ENCODE measurements around the gene EXTL2.
"Not testable (repeated sequence)": the region's sequence is repeated elsewhere in the genome, so short reads cannot be mapped to it uniquely, and the experiment has no call there.

The EXTL2 gene

DNA sequence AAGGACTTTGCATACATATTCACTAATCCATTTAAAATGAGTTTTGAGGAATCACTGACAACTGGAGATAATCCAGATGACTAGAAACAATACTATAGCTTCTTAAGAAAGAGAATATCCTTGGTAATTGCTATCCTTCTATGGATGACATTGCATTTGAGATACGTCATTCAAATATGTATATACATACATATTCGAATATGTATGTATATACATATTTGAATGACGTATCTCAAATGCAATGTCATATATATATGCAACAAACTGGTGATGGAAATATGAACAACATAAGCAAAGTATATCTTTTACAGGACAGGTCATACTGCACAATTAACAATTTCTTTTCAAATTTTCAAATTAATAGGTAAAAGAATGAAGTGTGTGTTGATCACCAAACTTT, 41.7 kb downstream of the EXTL2 start:
- Histone ChIP-seq H4K5ac (ENCODE audit: low read length) (no peak overlapping the region), H3K79me2 (ENCODE audit: control insufficient read depth, insufficient read depth, low read length) (no peaks in the 10 kb centered on the region), H3K4me1 (ENCODE audit: control insufficient read depth, low read depth, low read length) (no peaks in the 10 kb centered on the region), H3K4me3 (ENCODE audit: low read length) (no peak overlapping the region), H3K36me3 (ENCODE audit: control insufficient read depth, insufficient read depth, low read length) (no peaks in the 10 kb centered on the region), H2BK5ac (ENCODE audit: low read length) (no peak overlapping the region), H2BK15ac (replicated peaks; ENCODE audit: low read depth) (no peak overlapping the region), H3K9ac (ENCODE audit: low read length) (no peak overlapping the region), H3K18ac (ENCODE audit: low read length) (no peak overlapping the region), H3K23ac (ENCODE audit: low read length) (no peak overlapping the region), H3K79me1 (ENCODE audit: low read length) (no peaks in the 10 kb centered on the region), H2BK120ac (ENCODE audit: low read depth, low read length) (no peak overlapping the region), H3K4ac (ENCODE audit: low read depth, low read length) (no peak overlapping the region), H3K27me3 (ENCODE audit: insufficient read depth, low read length, poor library complexity) (no peaks in the 10 kb centered on the region), H2AK5ac (ENCODE audit: low read length) (no peak overlapping the region), H4K8ac (ENCODE audit: low read depth, low read length) (no peak overlapping the region), H3K4me2 (ENCODE audit: low read length) (no peak overlapping the region), H3K27ac (ENCODE audit: low read depth, low read length) (no peak overlapping the region), H3K56ac (ENCODE audit: low read length) (no peak overlapping the region)
- WGBS (ENCODE audit: extremely low coverage, insufficient coverage, low lambda C conversion rate) = no CpG with 5 or more reads among the region's 3 CpGs
- DNase-seq = no peak

DNA sequence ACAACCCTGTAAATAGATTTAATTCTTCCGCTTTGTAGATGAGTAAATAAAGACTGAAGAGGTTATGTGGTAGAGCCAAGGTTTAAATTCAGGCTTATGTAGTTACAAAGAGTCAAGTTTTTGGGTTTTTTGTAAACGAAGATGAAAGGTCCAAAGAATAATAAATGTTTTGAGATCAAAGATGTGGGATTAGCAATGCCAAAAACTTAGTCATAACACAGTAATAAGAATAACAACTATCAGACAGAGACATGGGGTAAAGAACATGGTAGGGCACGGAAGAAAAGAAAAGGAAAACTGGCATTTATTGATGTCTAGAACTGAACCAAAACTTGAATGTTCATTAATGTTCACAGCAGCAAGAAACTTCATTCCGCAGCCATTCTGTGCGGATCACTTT, 42.9 kb downstream of the EXTL2 start:
- Histone ChIP-seq H3K79me2 (ENCODE audit: control insufficient read depth, insufficient read depth, low read length) (no peaks in the 10 kb centered on the region), H3K36me3 (ENCODE audit: control insufficient read depth, insufficient read depth, low read length) (no peaks in the 10 kb centered on the region), H3K9ac (ENCODE audit: low read length) (no peak overlapping the region), H4K5ac (ENCODE audit: low read length) (no peak overlapping the region), H3K27me3 (ENCODE audit: insufficient read depth, low read length, poor library complexity) (no peaks in the 10 kb centered on the region), H3K4me1 (ENCODE audit: control insufficient read depth, low read depth, low read length) (no peaks in the 10 kb centered on the region), H3K18ac (ENCODE audit: low read length) (no peak overlapping the region), H4K8ac (ENCODE audit: low read depth, low read length) (no peak overlapping the region), H3K56ac (ENCODE audit: low read length) (no peak overlapping the region), H3K27ac (ENCODE audit: low read depth, low read length) (no peak overlapping the region), H3K4me2 (ENCODE audit: low read length) (no peak overlapping the region), H2AK5ac (ENCODE audit: low read length) (no peak overlapping the region), H2BK5ac (ENCODE audit: low read length) (no peak overlapping the region), H3K23ac (ENCODE audit: low read length) (no peak overlapping the region), H2BK120ac (ENCODE audit: low read depth, low read length) (no peak overlapping the region), H3K79me1 (ENCODE audit: low read length) (no peaks in the 10 kb centered on the region), H3K4me3 (ENCODE audit: low read length) (no peak overlapping the region), H3K4ac (ENCODE audit: low read depth, low read length) (no peak overlapping the region), H2BK15ac (replicated peaks; ENCODE audit: low read depth) (no peak overlapping the region)
- DNase-seq = no peak
- no CpG with 5 or more reads among the region's 5 CpGs for WGBS (ENCODE audit: extremely low coverage, insufficient coverage, low lambda C conversion rate)

DNA sequence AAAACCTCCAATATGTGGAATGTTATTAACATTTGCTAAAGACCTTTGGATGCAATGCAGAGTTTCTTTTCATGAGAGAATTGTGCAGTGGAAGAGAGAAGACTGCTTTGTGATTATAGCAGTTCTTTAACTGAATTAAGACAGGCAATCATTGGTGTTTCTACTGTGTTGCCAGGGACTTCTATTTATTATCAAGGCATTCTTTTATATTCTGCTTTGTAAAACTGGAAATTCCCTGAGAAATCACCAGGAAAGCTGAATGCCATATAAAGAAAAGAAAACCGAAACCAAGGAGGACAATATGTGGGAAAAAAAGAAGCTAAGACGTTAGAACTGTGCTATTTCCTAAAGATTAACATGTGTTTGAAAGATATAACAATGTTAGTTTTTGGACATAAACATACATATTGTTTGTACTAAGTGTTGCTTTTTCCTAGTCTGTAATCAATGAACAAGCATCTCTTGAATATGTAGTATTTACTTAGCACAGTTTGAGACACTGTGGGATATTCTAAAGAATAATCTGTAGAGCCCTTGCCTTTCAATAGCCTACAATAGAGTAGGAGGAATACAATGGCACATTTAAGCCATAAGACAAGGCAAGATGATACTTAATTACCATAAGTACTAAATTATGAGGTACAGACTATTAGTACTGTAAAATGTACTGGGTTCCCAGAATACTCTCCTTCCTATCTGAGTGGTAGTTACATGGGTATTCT, 47.1 kb downstream of the EXTL2 start:
- Histone ChIP-seq H3K18ac (ENCODE audit: low read length) (no peak overlapping the region), H3K27ac (ENCODE audit: low read depth, low read length) (no peak overlapping the region), H3K56ac (ENCODE audit: low read length) (no peak overlapping the region), H3K27me3 (ENCODE audit: insufficient read depth, low read length, poor library complexity) (no peaks in the 10 kb centered on the region), H2BK15ac (replicated peaks; ENCODE audit: low read depth) (no peak overlapping the region), H3K23ac (ENCODE audit: low read length) (no peak overlapping the region), H4K8ac (ENCODE audit: low read depth, low read length) (no peak overlapping the region), H3K9ac (ENCODE audit: low read length) (no peak overlapping the region), H3K4ac (ENCODE audit: low read depth, low read length) (no peak overlapping the region), H2BK120ac (ENCODE audit: low read depth, low read length) (no peak overlapping the region), H4K5ac (ENCODE audit: low read length) (no peak overlapping the region), H2BK5ac (ENCODE audit: low read length) (no peak overlapping the region), H3K79me2 (ENCODE audit: control insufficient read depth, insufficient read depth, low read length) (no peaks in the 10 kb centered on the region), H3K4me2 (ENCODE audit: low read length) (no peak overlapping the region), H2AK5ac (ENCODE audit: low read length) (no peak overlapping the region), H3K4me1 (ENCODE audit: control insufficient read depth, low read depth, low read length) (no peaks in the 10 kb centered on the region), H3K79me1 (ENCODE audit: low read length) (no peaks in the 10 kb centered on the region), H3K36me3 (ENCODE audit: control insufficient read depth, insufficient read depth, low read length) (no peaks in the 10 kb centered on the region), H3K4me3 (ENCODE audit: low read length) (no peak overlapping the region)
- DNase-seq = no peak
- no CpG with 5 or more reads among the region's 2 CpGs for WGBS (ENCODE audit: extremely low coverage, insufficient coverage, low lambda C conversion rate)

DNA sequence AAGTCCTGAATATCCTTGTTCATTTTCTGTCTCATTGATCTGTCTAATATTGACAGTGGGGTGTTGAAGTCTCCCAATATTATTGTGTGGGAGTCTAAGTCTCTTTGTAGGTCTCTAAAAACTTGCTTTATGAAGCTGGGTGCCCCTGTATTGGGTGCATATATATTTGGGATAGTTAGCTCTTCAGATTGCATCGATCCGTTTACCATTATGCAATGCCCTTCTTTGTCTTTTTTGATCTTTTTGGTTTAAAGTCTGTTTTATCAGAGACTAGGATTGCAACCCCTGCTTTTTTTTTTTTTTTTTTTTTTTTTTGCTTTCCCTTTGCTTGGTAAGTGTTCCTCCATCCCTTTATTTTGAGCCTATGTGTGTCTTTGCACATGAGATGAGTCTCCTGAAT, 51.5 kb downstream of the EXTL2 start:
- H3K9ac ChIP-seq (ENCODE audit: low read length); H3K56ac ChIP-seq (ENCODE audit: low read length); H3K4me1 ChIP-seq (ENCODE audit: control insufficient read depth, low read depth, low read length); H3K27ac ChIP-seq (ENCODE audit: low read depth, low read length); H3K27me3 ChIP-seq (ENCODE audit: insufficient read depth, low read length, poor library complexity); H3K36me3 ChIP-seq (ENCODE audit: control insufficient read depth, insufficient read depth, low read length); H4K5ac ChIP-seq (ENCODE audit: low read length); H2BK5ac ChIP-seq (ENCODE audit: low read length); H3K18ac ChIP-seq (ENCODE audit: low read length); H3K79me1 ChIP-seq (ENCODE audit: low read length); H3K23ac ChIP-seq (ENCODE audit: low read length); DNase-seq; H3K4me2 ChIP-seq (ENCODE audit: low read length); H3K4ac ChIP-seq (ENCODE audit: low read depth, low read length); H2BK120ac ChIP-seq (ENCODE audit: low read depth, low read length); H3K79me2 ChIP-seq (ENCODE audit: control insufficient read depth, insufficient read depth, low read length); H4K8ac ChIP-seq (ENCODE audit: low read depth, low read length); H2AK5ac ChIP-seq (ENCODE audit: low read length); H3K4me3 ChIP-seq (ENCODE audit: low read length); H2BK15ac ChIP-seq (replicated peaks; ENCODE audit: low read depth): not testable (repeated sequence)
- WGBS (ENCODE audit: extremely low coverage, insufficient coverage, low lambda C conversion rate) = no CpG with 5 or more reads among the region's 2 CpGs

DNA sequence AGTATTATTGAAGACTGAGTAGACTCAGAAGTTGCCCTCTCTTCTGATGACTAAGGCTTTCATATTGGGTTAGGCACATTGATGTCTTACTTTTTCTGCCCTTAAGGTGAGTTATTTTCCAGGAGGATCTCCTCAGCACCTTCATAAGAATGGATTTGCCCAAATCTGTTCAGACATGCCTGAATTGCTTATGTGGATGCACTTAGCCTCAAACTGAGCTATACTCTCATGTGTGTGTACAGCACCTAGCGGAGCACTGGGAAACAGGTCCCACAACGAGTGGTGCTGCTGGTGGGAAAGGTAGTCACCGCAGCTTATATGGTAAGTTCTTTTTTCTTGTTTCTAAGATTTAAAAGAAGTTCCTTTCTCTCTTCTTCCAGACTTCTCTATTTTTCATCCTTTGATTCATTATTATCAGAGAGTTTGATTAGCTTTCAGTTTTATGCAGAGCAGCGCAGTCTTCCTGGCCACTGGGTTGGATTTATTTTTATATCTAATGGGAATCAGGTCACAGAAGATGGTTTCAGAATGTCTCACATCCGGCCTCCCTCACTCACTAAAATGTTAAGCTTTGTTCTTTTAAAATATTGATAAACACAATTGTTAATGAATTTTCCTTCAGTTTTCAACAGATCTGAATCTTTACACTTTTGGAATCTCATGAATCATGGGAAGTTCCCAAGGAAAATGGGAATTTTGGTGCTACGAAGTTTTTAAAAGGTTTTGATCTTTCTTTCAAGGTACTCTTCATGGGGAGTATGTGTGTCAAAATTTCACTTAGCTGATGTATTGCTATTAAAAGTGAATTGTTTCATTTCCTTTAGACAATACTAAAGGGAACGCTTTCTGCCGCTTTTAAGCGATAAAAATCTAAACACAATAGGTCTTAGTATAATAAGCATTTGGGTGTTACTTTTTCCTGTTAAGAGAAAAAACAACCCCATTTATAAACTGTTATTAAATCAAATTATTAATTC, 58.5 kb downstream of the EXTL2 start:
- Histone ChIP-seq H3K4me2 (ENCODE audit: low read length) (no peak overlapping the region), H3K36me3 (ENCODE audit: control insufficient read depth, insufficient read depth, low read length) (no peaks in the 10 kb centered on the region), H3K4me1 (ENCODE audit: control insufficient read depth, low read depth, low read length) (no peaks in the 10 kb centered on the region), H2AK5ac (ENCODE audit: low read length) (no peak overlapping the region), H2BK120ac (ENCODE audit: low read depth, low read length) (no peak overlapping the region), H3K4ac (ENCODE audit: low read depth, low read length) (no peak overlapping the region), H3K27me3 (ENCODE audit: insufficient read depth, low read length, poor library complexity) (no peaks in the 10 kb centered on the region), H3K79me2 (ENCODE audit: control insufficient read depth, insufficient read depth, low read length) (no peaks in the 10 kb centered on the region), H3K18ac (ENCODE audit: low read length) (no peak overlapping the region), H3K79me1 (ENCODE audit: low read length) (no peaks in the 10 kb centered on the region), H4K5ac (ENCODE audit: low read length) (no peak overlapping the region), H3K4me3 (ENCODE audit: low read length) (no peak overlapping the region), H4K8ac (ENCODE audit: low read depth, low read length) (no peak overlapping the region), H2BK15ac (replicated peaks; ENCODE audit: low read depth) (no peak overlapping the region), H3K9ac (ENCODE audit: low read length) (no peak overlapping the region), H3K27ac (ENCODE audit: low read depth, low read length) (no peak overlapping the region), H3K56ac (ENCODE audit: low read length) (no peak overlapping the region), H3K23ac (ENCODE audit: low read length) (no peak overlapping the region), H2BK5ac (ENCODE audit: low read length) (no peak overlapping the region)
- DNase-seq = peak; percentile 1
- WGBS (ENCODE audit: extremely low coverage, insufficient coverage, low lambda C conversion rate) = no CpG with 5 or more reads among the region's 9 CpGs

Data from mesendoderm (in vitro differentiated cells).